H1 (cell line): ENCODE data around the gene WDR27. TPM values are rescaled to one million over a fixed set of nuclear protein-coding genes. Genes with fewer than 3 reads are reported as not detected.

Experiments
- CTCF ChIA-PET: fragments of 300-600 bp; sonication (Branson Sonifier 250); formaldehyde crosslinking; loops from one replicate; lab custom pipeline; 2021; ENCODE audit not compliant: partially characterized antibody; lab: Charles Lee
- POLR2A ChIA-PET: fragments of 300-600 bp; sonication (Branson Sonifier 250); formaldehyde crosslinking; loops from one replicate; lab custom pipeline; 2021; ENCODE audit warnings: inconsistent platforms; ENCODE audit not compliant: partially characterized antibody; lab: Charles Lee
- DNase-seq, 2 experiments: peaks; one replicate each; pipeline versions ENCODE4 v3.0.0 to v3.0.0-alpha.2; 2010 to 2022; ENCODE audit warnings: low spot score in 2 of 2, low read depth in 1 of 2, mixed read lengths in 1 of 2
- FAIRE-seq: peaks from 2 replicates; lab custom pipeline; 2011; peaks lifted over from hg19 to GRCh38; lab: Jason Lieb, UNC
- H2AFZ ChIP-seq: 2 replicates; pipeline ENCODE4 v1.8.1; 2012; ENCODE audit warnings: low read length, inconsistent platforms
- H2AK5ac ChIP-seq: 2 replicates; pipeline ENCODE4 v1.6.1; 2013; ENCODE audit warnings: low read depth, low read length
- H2BK120ac ChIP-seq: replicated peaks from 2 replicates; pipeline ENCODE3; 2013; ENCODE audit warnings: low read depth, low read length, inconsistent platforms
- H2BK12ac ChIP-seq: 2 replicates; pipeline ENCODE4 v1.6.1; 2013; ENCODE audit warnings: low read depth, low read length
- H2BK15ac ChIP-seq: 2 replicates; pipeline ENCODE4 v1.6.1; 2013; ENCODE audit warnings: low read length
- H2BK20ac ChIP-seq: 2 replicates; pipeline ENCODE4 v1.6.1; 2013; ENCODE audit warnings: low read length
- H2BK5ac ChIP-seq: 2 replicates; pipeline ENCODE4 v1.6.1; 2013; ENCODE audit warnings: low read depth, low read length
- H3K14ac ChIP-seq: 2 replicates; pipeline ENCODE4 v1.6.1; 2013; ENCODE audit warnings: inconsistent platforms; ENCODE audit not compliant: insufficient read length
- H3K18ac ChIP-seq: 2 replicates; pipeline ENCODE4 v1.6.1; 2013; ENCODE audit warnings: low read length; ENCODE audit errors: extremely low read depth
- H3K23ac ChIP-seq: 2 replicates; pipeline ENCODE4 v1.6.1; 2013; ENCODE audit warnings: inconsistent platforms; ENCODE audit not compliant: insufficient read length
- H3K23me2 ChIP-seq: 2 replicates; pipeline ENCODE4 v1.6.1; 2013; ENCODE audit warnings: low read depth, low read length
- H3K27ac ChIP-seq: 2 replicates; pipeline ENCODE4 v1.6.1; 2011; ENCODE audit warnings: low read depth, low read length, inconsistent platforms
- H3K27me3 ChIP-seq, 4 experiments: replicated peaks in 1 of 4; 1 replicate in 1 of 4; 2 replicates in 3 of 4; pipeline versions ENCODE4 v1.6.1 to v1.8.1; 2011 to 2013; ENCODE audit warnings: low read length in 3 of 4, mild to moderate bottlenecking in 3 of 4, inconsistent platforms in 2 of 4, mixed read lengths in 2 of 4, moderate library complexity in 1 of 4; ENCODE audit not compliant: control insufficient read depth in 3 of 4, insufficient read depth in 3 of 4; ENCODE audit errors: extremely low read depth in 1 of 4
- H3K36me3 ChIP-seq, 4 experiments: 2 replicates each; pipeline versions ENCODE4 v1.6.1 to v1.8.1; 2011 to 2013; ENCODE audit warnings: mild to moderate bottlenecking in 4 of 4, low read length in 3 of 4, moderate library complexity in 2 of 4, control low read depth in 1 of 4, inconsistent platforms in 1 of 4; ENCODE audit not compliant: insufficient read depth in 4 of 4, control insufficient read depth in 2 of 4
- H3K4ac ChIP-seq: replicated peaks from 2 replicates; pipeline ENCODE3; 2013; ENCODE audit warnings: low read length, low read depth, mixed read lengths, inconsistent platforms; ENCODE audit not compliant: insufficient read length
- H3K4me1 ChIP-seq, 4 experiments: replicated peaks in 1 of 4; 1 replicate in 1 of 4; 2 replicates in 3 of 4; pipeline versions ENCODE4 v1.6.1 to v1.8.1; 2011 to 2013; ENCODE audit warnings: low read length in 3 of 4, inconsistent platforms in 2 of 4, mixed read lengths in 1 of 4; ENCODE audit not compliant: insufficient read depth in 4 of 4, control insufficient read depth in 3 of 4
- H3K4me2 ChIP-seq, 2 experiments: 2 replicates each; pipeline versions ENCODE4 v1.6.1 to v1.8.1; 2011 to 2013; ENCODE audit warnings: low read depth in 2 of 2, low read length in 2 of 2, control low read depth in 1 of 2, inconsistent platforms in 1 of 2, mild to moderate bottlenecking in 1 of 2; ENCODE audit not compliant: insufficient read depth in 1 of 2
- H3K4me3 ChIP-seq, 4 experiments: fragments of 200-600, 300-600 bp in 1 of 4; sonication (generic), shearing (Covaris generic), sonication (Bioruptor Twin) in 1 of 4; 2 replicates each; pipeline versions ENCODE4 v1.5.1 to v1.8.1; 2011 to 2016; ENCODE audit warnings: low read length in 4 of 4, low read depth in 3 of 4, control low read depth in 2 of 4, inconsistent platforms in 2 of 4, mild to moderate bottlenecking in 2 of 4, mixed read lengths in 1 of 4, moderate library complexity in 1 of 4; ENCODE audit not compliant: insufficient read depth in 2 of 4; ENCODE audit errors: extremely low read depth in 1 of 4
- H3K56ac ChIP-seq: replicated peaks from 2 replicates; pipeline ENCODE3; 2013; ENCODE audit warnings: low read depth, mild to moderate bottlenecking, mixed read lengths, low read length, inconsistent platforms; ENCODE audit not compliant: insufficient read length
- H3K79me1 ChIP-seq: 2 replicates; pipeline ENCODE4 v1.6.1; 2013; ENCODE audit warnings: low read depth, low read length, control low read depth
- H3K79me2 ChIP-seq, 2 experiments: 2 replicates each; pipeline versions ENCODE4 v1.6.1 to v1.8.1; 2012 to 2013; ENCODE audit warnings: low read length in 2 of 2, mild to moderate bottlenecking in 2 of 2, inconsistent platforms in 1 of 2; ENCODE audit not compliant: insufficient read depth in 2 of 2, control insufficient read depth in 1 of 2
- H3K9ac ChIP-seq, 4 experiments: replicated peaks in 1 of 4; 1 replicate in 1 of 4; 2 replicates in 3 of 4; pipeline versions ENCODE4 v1.6.1 to v1.8.1; 2011 to 2013; ENCODE audit warnings: low read depth in 3 of 4, low read length in 3 of 4, control low read depth in 2 of 4, mild to moderate bottlenecking in 2 of 4, moderate library complexity in 2 of 4, inconsistent platforms in 1 of 4; ENCODE audit errors: extremely low read depth in 1 of 4
- H3K9me3 ChIP-seq, 2 experiments: 2 replicates each; pipeline versions ENCODE4 v1.6.1 to v1.8.1; 2012 to 2013; ENCODE audit warnings: mild to moderate bottlenecking in 2 of 2, moderate library complexity in 2 of 2, control low read depth in 1 of 2, inconsistent platforms in 1 of 2, low read depth in 1 of 2, low read length in 1 of 2, mixed read lengths in 1 of 2; ENCODE audit not compliant: insufficient read depth in 2 of 2
- H4K20me1 ChIP-seq, 2 experiments: replicated peaks in 1 of 2; 2 replicates each; pipeline versions ENCODE3 to v1.8.1; 2011 to 2013; ENCODE audit warnings: inconsistent platforms in 2 of 2, low read length in 2 of 2, mild to moderate bottlenecking in 1 of 2; ENCODE audit not compliant: insufficient read depth in 2 of 2, control insufficient read depth in 1 of 2
- H4K5ac ChIP-seq: 2 replicates; pipeline ENCODE4 v1.6.1; 2013; ENCODE audit warnings: low read length, low read depth, mixed read lengths, inconsistent platforms; ENCODE audit not compliant: insufficient read length
- H4K8ac ChIP-seq: 2 replicates; pipeline ENCODE4 v1.8.0; 2013; ENCODE audit warnings: mild to moderate bottlenecking, moderate library complexity, low read length, inconsistent platforms; ENCODE audit not compliant: insufficient read depth; ENCODE audit errors: extremely low read depth
- H4K91ac ChIP-seq: replicated peaks from 2 replicates; pipeline ENCODE3; 2013; ENCODE audit warnings: low read length, mixed read lengths, inconsistent platforms; ENCODE audit not compliant: insufficient read length
- PHF8 ChIP-seq: fragments of 200-600 bp; sonication (generic); conservative IDR thresholded peaks from 2 replicates; pipeline ENCODE4 v1.7.1; 2012; ENCODE audit warnings: low read depth, mild to moderate bottlenecking, inconsistent platforms, low read length, moderate library complexity
- POLR2AphosphoS5 ChIP-seq: IDR thresholded peaks from 2 replicates; pipeline ENCODE4 v1.6.1; 2011; ENCODE audit warnings: low read depth, low read length
- SAP30 ChIP-seq: fragments of 300-600 bp; sonication (generic); IDR thresholded peaks from 2 replicates; pipeline ENCODE4 v1.7.1; 2012; ENCODE audit warnings: low read length, moderate library complexity, mild to moderate bottlenecking, inconsistent platforms; ENCODE audit not compliant: insufficient read depth, insufficient replicate concordance
- WGBS, 2 experiments: shearing (Covaris generic) in 1 of 2; methylation state at CpG; one replicate each; pipeline versions ENCODE4 v1.1.6 to v1.1.7; 2013 to 2015; ENCODE audit warnings: low lambda C conversion rate in 2 of 2, mixed read lengths in 2 of 2, inconsistent platforms in 1 of 2, low coverage in 1 of 2, missing lambda C conversion rate in 1 of 2; ENCODE audit not compliant: insufficient replicate concordance in 2 of 2, insufficient coverage in 1 of 2, insufficient read length in 1 of 2; ENCODE audit errors: extremely low coverage in 1 of 2, missing lambda C conversion rate in 1 of 2; 5-methylcytosine and 5-hydroxymethylcytosine counted together
- polyA plus RNA-seq, 7 experiments: library from polyadenylated mRNA; depleted of rRNA in 3 of 7; stranded (reverse) in 5 of 7; unstranded in 2 of 7; fragments of >200 nt in 5 of 7; fragments of 200-250 nt in 2 of 7; gene quantifications; 1 replicate in 5 of 7; 2 replicates in 1 of 7; 4 replicates in 1 of 7; pipeline versions ENCODE4 v1.2.1 to v1.2.3, GENCODE V29; 2011 to 2013; ENCODE audit warnings: missing spikeins in 2 of 7, mixed read lengths in 2 of 7
- total RNA-seq: library from RNA; stranded (reverse); fragmentation: NEBNext Ultra II Directional; extraction: Animal tissue kit (Norgen Biotek cat#: 25700); gene quantifications from 2 replicates; pipeline ENCODE4 v1.2.1, GENCODE V29; 2021

The WDR27 gene
- total and polyA plus RNA-seq, 2 of the 8 experiments (the other 6 are each of a cell fraction or from before 2014, with no cell fraction given) = 53.6 to 68.6 TPM

DNA sequence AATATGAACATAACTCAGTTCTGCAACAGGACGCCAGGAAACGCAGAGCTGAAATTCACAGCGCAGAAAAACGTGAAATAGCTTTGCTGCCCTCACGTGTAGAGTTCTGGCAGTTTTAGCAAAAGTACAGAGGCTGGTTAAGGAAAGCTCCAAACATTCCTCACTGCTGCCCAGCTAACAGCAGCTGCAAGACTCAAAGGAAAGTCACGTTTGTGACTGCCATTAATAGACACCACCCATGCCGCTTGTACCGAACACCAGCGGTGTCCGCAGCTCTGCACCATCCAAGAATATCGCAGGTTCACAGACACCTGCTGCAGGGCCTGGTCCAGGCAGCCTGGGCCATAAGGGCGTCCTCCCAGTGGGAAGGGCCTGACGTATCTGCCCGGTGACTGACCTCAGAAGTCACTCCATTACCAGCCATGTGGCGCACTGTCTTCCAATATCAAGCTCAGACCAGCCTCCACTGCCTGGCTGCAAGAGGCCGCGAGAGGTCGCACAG, 61.4 kb downstream of the WDR27 start:
- H4K5ac ChIP-seq = no peak overlapping the region
- no peak for FAIRE-seq
- no peak overlapping the region for H2BK12ac ChIP-seq
- 0 out of 2 replicates have a peak overlapping the region, but pooled peaks have one; percentile 24 for H2BK5ac ChIP-seq
- no peak overlapping the region for H3K9ac ChIP-seq
- no peak overlapping the region for H2BK15ac ChIP-seq
- WGBS, 2 experiments = 88% methylated on average over 18 of the region's 18 CpGs; no CpG with 5 or more reads in 1 of the 2 experiments
- no peak overlapping the region for H2AFZ ChIP-seq
- no peak overlapping the region for H3K4me3 ChIP-seq
- DNase-seq = no peak
- CTCF ChIA-PET = no interaction called here
- H3K23ac ChIP-seq = no peak overlapping the region
- 0 out of 2 replicates have a peak overlapping the region, but pooled peaks have one; percentile 35 for H4K8ac ChIP-seq
- TF ChIP-seq PHF8 (no peak), POLR2AphosphoS5 (0 out of 2 replicates have a peak, but pooled peaks have one; percentile 11), SAP30 (no peak)
- no peak overlapping the region for H2AK5ac ChIP-seq
- no peak overlapping the region for H2BK20ac ChIP-seq
- no peaks in the 10 kb centered on the region for H3K27me3 ChIP-seq
- H3K23me2 ChIP-seq = no peaks in the 10 kb centered on the region
- no peaks in the 10 kb centered on the region for H3K9me3 ChIP-seq
- H3K56ac ChIP-seq = no peak overlapping the region
- H3K79me2 ChIP-seq = no peaks in the 10 kb centered on the region
- peaks cover 0 to 13% (median 8%) of the 10 kb centered on the region in 4 experiments; a peak in 5 of 8 replicates for H3K36me3 ChIP-seq
- no peak overlapping the region for H3K27ac ChIP-seq
- no peak overlapping the region for H3K4me2 ChIP-seq
- no peaks in the 10 kb centered on the region for H3K4me1 ChIP-seq
- H4K91ac ChIP-seq = no peak overlapping the region
- no peak overlapping the region for H3K14ac ChIP-seq
- no peak overlapping the region for H2BK120ac ChIP-seq
- POLR2A ChIA-PET = interaction anchor here (0.9 to 1.7 kb wide), 3 partner anchors 9 to 64 kb away, joined by 3 to 5 read pairs (median 3); no protein-coding TSS in a partner anchor
- peaks cover 0 to 8% of the 10 kb centered on the region in 2 experiments for H4K20me1 ChIP-seq
- H3K18ac ChIP-seq = no peak overlapping the region
- no peak overlapping the region for H3K4ac ChIP-seq
- no peaks in the 10 kb centered on the region for H3K79me1 ChIP-seq
